Loucy (cell line): ENCODE measurements around the gene NOVA2.

Source experiments
- CTCF ChIP-seq: fragments of 200-600 bp; sonication (generic); conservative IDR thresholded peaks from 2 replicates; pipeline ENCODE4 v1.5.1; 2014; ENCODE audit warnings: mild to moderate bottlenecking, antibody characterized with exemption, low read length
- EZH2phosphoT487 ChIP-seq: fragments of 200-600 bp; IDR thresholded peaks from 2 replicates; pipeline ENCODE4 v1.6.1; 2018; ENCODE audit warnings: antibody characterized with exemption, mild to moderate bottlenecking, moderate library complexity, borderline replicate concordance

- TF ChIP-seq CTCF, result no peak
- no peak for TF ChIP-seq EZH2phosphoT487
Observed at GRCh38 chr19:45939792-45940514, 33.7 kb downstream of the NOVA2 start.
